Stimulated activated CD4-positive, alpha-beta T cell treated with anti-CD3 and anti-CD28 coated beads, Interleukin-1b, Interleukin-23, amount 100 ng/mL, for 48 hours (primary cell): ENCODE measurements around the gene ITSN1.
"Not testable (repeated sequence)": the region's sequence is repeated elsewhere in the genome, so short reads cannot be mapped to it uniquely, and the experiment has no call there.

Experiments
- DNase-seq: peaks from one replicate; pipeline ENCODE4 v3.0.0-alpha.2; 2020

ITSN1 gene

DNA sequence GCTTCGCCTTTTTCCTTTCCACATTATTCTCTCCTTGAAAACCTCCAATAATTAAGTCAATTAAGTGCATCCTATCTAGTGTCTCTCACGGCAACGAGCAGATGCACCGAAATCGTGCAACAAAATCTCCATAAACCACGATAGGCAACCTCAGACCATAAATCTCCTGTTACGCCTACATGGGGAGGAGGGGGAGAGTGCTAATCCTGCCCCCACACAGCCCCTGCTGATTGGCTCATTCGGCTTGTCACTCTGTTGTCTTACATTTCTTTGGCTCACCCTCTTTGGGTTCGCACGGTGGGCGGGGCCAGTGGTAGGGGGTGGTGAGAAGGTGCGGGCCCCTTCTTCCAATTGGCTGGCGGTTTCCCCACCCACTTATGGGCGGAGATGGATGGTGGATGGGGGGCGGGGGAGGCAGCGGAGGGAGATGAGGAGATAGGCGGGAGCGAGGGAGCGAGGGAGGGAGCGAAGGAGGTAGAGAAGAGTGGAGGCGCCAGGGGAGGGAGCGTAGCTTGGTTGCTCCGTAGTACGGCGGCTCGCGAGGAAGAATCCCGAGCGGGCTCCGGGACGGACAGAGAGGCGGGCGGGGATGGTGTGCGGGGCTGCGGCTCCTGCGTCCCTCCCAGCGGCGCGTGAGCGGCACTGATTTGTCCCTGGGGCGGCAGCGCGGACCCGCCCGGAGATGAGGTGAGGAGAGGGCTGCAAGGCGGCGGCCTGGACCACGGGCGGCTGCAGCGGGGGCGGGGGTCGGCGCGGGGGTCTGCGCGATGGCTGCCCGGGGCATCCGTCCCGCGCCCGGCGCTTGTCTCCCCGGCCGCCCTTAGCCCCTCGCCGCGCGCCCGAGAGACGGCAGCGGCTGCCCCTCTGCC is at the start of gene ITSN1:
TSS of gene ITSN1 (plus strand) at position 475 of the 869 bp plus-strand sequence. CDS start 76,328 bp downstream, outside the sequence.
- peak; percentile 100 for DNase-seq

DNA sequence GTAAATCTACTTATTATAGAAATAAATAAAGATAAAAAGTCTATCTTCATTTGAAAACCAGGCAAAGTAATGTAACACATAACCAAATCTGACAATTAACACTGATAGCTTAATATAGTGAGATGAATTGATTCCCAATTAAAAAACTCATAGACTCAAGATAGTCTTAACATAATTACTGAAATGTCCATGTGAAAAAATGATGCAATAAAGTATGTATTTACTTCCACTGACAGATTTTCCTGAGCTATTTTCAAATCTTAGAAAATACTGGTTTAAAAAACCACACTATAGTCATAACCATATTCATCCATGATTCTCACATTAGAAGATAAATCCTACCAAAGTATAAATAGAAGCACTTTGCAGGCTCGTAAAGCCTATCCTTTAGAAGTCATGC is 44.2 kb upstream of the ITSN1 start:
- no peak for DNase-seq

GRCh38 chr21:33608559-33608958 is 33.7 kb upstream of the ITSN1 start:
- no peak for DNase-seq

DNA sequence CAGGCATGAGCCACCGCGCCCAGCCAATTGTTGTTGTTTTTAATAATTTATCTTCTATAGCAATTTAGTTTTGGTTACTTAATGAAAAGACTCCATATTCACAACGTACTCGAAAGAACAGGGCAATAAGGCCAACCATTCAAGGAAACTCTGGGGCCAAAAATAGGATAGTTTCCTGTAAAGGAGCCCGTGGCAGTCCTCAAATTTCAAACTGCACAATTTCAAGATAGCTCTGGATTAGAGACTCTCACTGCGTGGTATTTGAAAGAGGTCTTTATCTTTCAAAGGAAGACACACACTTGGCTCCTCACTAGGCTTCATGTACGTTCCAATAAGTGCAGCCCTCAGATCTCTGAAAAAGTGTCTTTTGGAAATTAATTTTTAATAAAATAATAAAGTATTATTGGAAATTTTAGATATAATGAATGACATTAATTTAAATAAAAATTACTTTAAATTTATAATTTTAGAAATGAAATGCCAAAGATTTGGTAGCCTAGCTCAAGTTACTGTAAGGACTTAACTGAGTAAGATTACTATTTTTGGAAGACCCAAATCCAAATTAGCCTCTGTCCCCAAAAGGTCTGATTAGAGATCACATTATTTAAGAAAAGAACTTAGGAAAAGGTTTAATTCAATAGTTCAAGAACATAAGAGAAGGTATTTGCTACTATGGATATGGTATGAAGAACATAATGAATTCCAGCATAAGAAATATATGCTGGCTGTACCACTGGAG is 31.1 kb upstream of the ITSN1 start:
- no peak for DNase-seq

DNA sequence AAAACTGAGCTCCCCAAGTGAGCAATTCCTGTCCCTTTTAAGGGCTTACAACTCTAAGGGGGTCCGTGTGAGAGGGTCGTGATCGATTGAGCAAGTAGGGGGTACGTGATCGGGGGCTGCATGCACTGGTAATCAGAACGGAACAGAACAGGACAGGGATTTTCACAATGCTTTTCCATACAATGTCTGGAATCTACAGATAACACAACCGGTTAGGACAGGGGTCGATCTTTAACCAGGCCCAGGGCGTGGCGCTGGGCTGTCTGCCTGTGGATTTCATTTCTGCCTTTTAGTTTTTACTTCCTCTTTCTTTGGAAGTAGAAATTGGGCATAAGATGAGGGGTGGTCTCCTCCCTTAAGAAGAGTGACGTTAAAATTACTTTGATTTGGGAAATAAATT is 24.7 kb upstream of the ITSN1 start:
- DNase-seq: not testable (repeated sequence)

GRCh38 chr21:33618407-33618806 is 23.9 kb upstream of the ITSN1 start:
- no peak for DNase-seq

GRCh38 chr21:33619726-33620125 is 22.6 kb upstream of the ITSN1 start:
- no peak for DNase-seq

GRCh38 chr21:33622253-33622652 is 20.0 kb upstream of the ITSN1 start:
- DNase-seq: no peak

- DNase-seq: not testable (repeated sequence)
Measured at GRCh38 chr21:33626151-33626550, 16.1 kb upstream of the ITSN1 start.

DNA sequence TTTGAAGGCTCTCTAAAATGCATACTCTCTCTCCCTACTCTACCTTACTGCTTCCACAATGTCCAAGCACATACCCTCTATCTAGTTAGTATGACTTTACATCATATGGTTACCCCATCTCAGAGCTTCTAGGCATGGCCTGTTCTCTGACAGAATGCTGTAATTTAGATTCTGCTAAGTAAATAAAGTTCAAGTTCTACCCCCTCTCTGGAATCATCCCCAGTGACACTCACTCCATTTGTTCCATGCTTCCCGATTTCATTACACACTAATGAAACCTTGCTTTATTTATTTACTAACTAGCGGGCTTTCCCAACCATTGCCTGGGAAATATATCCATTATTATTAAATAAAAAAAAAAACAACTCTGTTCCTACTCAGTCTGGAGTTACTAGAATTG is 8.0 kb upstream of the ITSN1 start:
- DNase-seq: no peak

- DNase-seq: no peak
Measured at GRCh38 chr21:33640697-33641351, 1.5 kb upstream of the ITSN1 start.

DNA sequence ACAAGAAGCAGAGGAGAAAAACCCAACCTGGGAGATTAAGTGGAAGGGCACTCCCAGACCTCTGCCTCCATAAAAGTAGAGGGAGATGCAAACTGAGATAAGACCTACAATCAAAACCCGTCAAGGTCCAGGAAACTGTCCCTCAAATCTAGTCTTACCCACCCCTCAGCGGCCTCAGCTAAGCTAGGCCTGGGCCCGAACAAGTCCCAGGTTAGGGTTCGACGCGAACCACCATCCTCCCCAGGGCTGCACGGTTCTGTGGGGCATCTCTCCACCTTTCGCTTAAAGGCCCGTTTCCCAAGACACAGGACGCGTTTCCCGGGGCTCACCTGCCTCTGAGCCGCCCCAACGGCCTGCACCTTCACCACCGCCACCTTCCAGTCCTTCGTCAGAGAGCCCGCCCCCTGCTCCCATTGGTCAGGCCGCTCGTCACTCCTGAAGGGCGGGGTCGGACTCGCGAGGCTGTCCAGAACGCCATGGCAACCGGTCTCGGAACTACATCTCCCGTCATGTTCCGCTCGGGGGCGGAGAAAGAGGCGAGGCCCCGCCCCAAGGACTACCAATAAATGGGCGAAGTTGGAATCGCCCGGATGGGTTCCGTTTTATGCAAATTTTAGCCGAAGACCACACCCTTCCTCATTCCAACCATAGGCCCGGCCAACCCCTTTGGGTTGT is 812 bp upstream of the ITSN1 start, which contains the start of gene CRYZL1:
TSS of gene CRYZL1 (minus strand) at position 390 of the 675 bp plus-strand sequence. CDS start 10,190 bp downstream, outside the sequence.
- DNase-seq: peak; percentile 100

DNA sequence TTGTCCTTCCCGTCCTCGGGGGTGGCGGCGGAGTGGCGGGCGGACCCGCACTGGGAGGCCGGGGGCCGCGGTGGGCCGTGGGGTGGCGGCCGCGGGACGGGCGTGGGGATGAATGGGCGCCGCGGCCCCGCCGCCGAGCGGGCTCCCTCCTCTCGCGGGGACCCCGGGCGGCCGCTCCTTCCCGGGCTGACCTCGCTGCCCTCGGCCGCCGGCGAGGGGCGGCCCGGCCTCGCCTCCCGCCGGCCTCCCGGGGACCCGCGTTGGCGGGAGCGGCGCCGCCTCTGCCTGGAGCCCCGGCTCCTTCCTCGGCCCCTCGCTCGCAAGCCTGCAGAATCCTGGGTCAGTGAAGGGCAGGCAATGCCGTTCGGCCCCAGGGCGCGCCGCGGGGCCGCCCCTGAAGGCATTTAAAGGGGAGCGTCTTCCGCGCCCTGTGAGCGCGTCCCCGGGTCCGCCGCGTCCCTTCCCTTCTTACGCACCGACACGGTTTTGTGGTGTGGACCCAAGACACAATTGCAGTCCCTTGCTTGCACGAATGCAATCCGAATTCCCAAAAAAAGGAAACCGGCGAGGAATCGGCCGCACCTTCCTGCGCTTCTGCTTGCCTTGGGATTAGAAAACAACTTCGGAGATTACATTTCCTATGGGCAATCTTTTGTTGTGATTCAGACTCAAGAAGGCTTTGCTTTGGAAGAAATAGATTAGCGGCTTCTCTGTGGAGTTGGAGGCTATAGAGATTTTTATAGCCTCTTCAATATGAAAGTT is 776 bp downstream of the ITSN1 start:
- DNase-seq: no peak

- no peak for DNase-seq
Measured at GRCh38 chr21:33643658-33644311, 1.5 kb downstream of the ITSN1 start.

GRCh38 chr21:33644383-33645074 is 2.2 kb downstream of the ITSN1 start:
- DNase-seq: no peak

DNA sequence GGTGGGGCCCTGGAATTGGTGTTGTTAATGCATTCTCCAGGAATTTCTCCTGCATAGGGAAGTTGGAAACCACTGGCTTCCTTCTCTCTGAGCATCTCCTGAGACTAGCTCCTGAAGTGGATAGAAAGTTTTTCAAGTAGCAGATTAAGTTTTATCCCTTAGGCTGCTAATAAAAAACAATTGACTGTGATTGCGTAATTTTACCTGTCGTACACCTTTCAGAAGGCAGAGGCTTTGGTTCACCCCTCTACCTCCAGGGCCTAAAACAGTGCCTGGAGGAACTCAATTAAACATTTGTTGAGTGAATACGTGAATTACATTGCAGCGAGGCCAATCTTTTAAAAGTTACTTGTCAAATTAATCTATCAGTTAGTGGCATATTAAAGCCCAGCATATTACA is 3.4 kb downstream of the ITSN1 start:
- no peak for DNase-seq

GRCh38 chr21:33647587-33647986 is 5.3 kb downstream of the ITSN1 start:
- no peak for DNase-seq

GRCh38 chr21:33648555-33648954 is 6.3 kb downstream of the ITSN1 start:
- DNase-seq: no peak

DNA sequence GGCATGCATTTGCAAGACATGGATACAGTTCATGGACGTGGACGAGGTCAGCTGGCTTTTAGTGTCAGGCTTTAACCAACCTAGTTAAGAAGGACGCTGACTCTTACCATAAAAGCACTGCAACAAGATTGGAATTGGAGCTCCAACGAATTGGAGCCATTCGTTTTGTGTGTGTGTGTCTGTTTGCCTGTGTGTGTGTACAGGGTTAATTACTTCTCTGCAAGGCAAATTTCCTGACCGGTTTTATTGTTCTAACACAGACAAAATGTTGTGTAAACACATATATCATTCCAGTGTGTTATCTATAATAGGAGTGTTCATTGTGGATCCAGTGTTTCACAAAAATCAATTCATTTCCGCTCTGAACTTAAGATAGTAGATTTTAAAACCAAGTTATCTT is 7.9 kb downstream of the ITSN1 start:
- DNase-seq: no peak

- DNase-seq: no peak
Measured at GRCh38 chr21:33650929-33651509, 8.7 kb downstream of the ITSN1 start.
